HepG2 (cell line): ENCODE results near the gene RPS8. TPM values are rescaled to one million over a fixed set of nuclear protein-coding genes. Genes with fewer than 3 reads are reported as not detected.

Experiments used
- ATM ChIP-seq: fragments of 450-650 bp; IDR thresholded peaks from 2 replicates; pipeline ENCODE4 v1.7.1; 2017; ENCODE audit warnings: mild to moderate bottlenecking, borderline replicate concordance
- HIVEP1 ChIP-seq: sonication (generic); formaldehyde crosslinking; IDR thresholded peaks from 2 replicates; pipeline ENCODE4 v1.4.0; 2020; ENCODE audit warnings: mild to moderate bottlenecking, missing genetic modification reagents
- HNRNPL ChIP-seq: fragments of 200-400 bp; formaldehyde crosslinking; IDR thresholded peaks from 2 replicates; pipeline ENCODE4 v1.6.1; 2017; ENCODE audit warnings: mild to moderate bottlenecking, low read depth, low read length
- NFYC ChIP-seq: IDR thresholded peaks from 2 replicates; pipeline ENCODE4 v1.6.1; 2016; ENCODE audit warnings: missing genetic modification reagents, missing compliant biosample characterization
- NONO ChIP-seq, 2 experiments: fragments of 450-650 bp in 1 of 2; sonication (generic) in 1 of 2; formaldehyde crosslinking in 1 of 2; IDR thresholded peaks in 1 of 2; conservative IDR thresholded peaks in 1 of 2; 2 replicates each; pipeline versions ENCODE4 v1.6.1 to v1.8.0; 2017 to 2022; ENCODE audit warnings: mild to moderate bottlenecking in 1 of 2, missing genetic modification reagents in 1 of 2, moderate library complexity in 1 of 2
- NR0B2 ChIP-seq: sonication (generic); formaldehyde crosslinking; IDR thresholded peaks from 2 replicates; pipeline ENCODE4 v1.4.0; 2020; ENCODE audit warnings: mild to moderate bottlenecking, missing genetic modification reagents
- PTBP1 ChIP-seq: fragments of 200-400 bp; formaldehyde crosslinking; IDR thresholded peaks from 2 replicates; pipeline ENCODE4 v1.6.1; 2018; ENCODE audit warnings: low read length, low read depth; ENCODE audit not compliant: poor library complexity, severe bottlenecking
- SRY ChIP-seq: sonication (generic); formaldehyde crosslinking; IDR thresholded peaks from 2 replicates; pipeline ENCODE4 v1.8.0; 2022; ENCODE audit warnings: mild to moderate bottlenecking, missing genetic modification reagents
- TBX2 ChIP-seq: sonication (generic); formaldehyde crosslinking; IDR thresholded peaks from 2 replicates; pipeline ENCODE4 v1.5.0; 2020; ENCODE audit warnings: missing genetic modification reagents, mild to moderate bottlenecking, borderline replicate concordance
- YY1 ChIP-seq: IDR thresholded peaks from 2 replicates; pipeline ENCODE4 v1.6.1; 2011; ENCODE audit warnings: low read length, low read depth, moderate library complexity, mild to moderate bottlenecking; ENCODE audit not compliant: insufficient read depth, insufficient replicate concordance
- ZC3H13 ChIP-seq: sonication (generic); formaldehyde crosslinking; IDR thresholded peaks from 2 replicates; pipeline ENCODE4 v1.8.1; 2023; ENCODE audit warnings: mild to moderate bottlenecking, missing genetic modification reagents, moderate library complexity
- ZNF333 ChIP-seq: sonication (generic); formaldehyde crosslinking; IDR thresholded peaks from 2 replicates; pipeline ENCODE4 v1.4.0; 2020; ENCODE audit warnings: mild to moderate bottlenecking, missing genetic modification reagents, borderline replicate concordance
- ZNF460 ChIP-seq: sonication (generic); formaldehyde crosslinking; IDR thresholded peaks from 2 replicates; pipeline ENCODE4 v1.5.1; 2020; ENCODE audit warnings: missing genetic modification reagents, mild to moderate bottlenecking, borderline replicate concordance
- ZNF766 ChIP-seq: sonication (generic); formaldehyde crosslinking; IDR thresholded peaks from 2 replicates; pipeline ENCODE4 v1.5.0; 2020; ENCODE audit warnings: missing genetic modification reagents, borderline replicate concordance
- polyA plus RNA-seq, 8 experiments: library from polyadenylated mRNA; depleted of rRNA in 3 of 8; stranded (reverse) in 7 of 8; unstranded in 1 of 8; fragments of >200 nt; fragmentation: Illumina TruSeq in 4 of 8; extraction: Trizol in 4 of 8; gene quantifications; 2 replicates each; pipeline versions ENCODE4 v1.2.1 to v1.2.3, GENCODE V29; 2011 to 2016; ENCODE audit warnings: low read depth in 4 of 8, missing spikeins in 1 of 8, mixed read lengths in 1 of 8; ENCODE audit not compliant: insufficient read depth in 1 of 8
- total RNA-seq, 5 experiments: library from RNA; depleted of rRNA; stranded (reverse); fragments of >200 nt; fragmentation: Illumina TruSeq; extraction: Trizol; gene quantifications; 2 replicates each; pipeline ENCODE4 v1.2.3, GENCODE V29; 2016; ENCODE audit warnings: low read depth in 1 of 5
- TF ChIP-seq, protein P1 (sequence below): sonication (generic); formaldehyde crosslinking; IDR thresholded peaks from 2 replicates; pipeline ENCODE4 v1.5.0; 2020; ENCODE audit warnings: mild to moderate bottlenecking, missing genetic modification reagents
- TF ChIP-seq, protein P2 (sequence below): sonication (generic); formaldehyde crosslinking; IDR thresholded peaks from 2 replicates; pipeline ENCODE4 v1.4.0; 2020; ENCODE audit warnings: missing genetic modification reagents, borderline replicate concordance
- TF ChIP-seq, protein P3 (sequence below): sonication (generic); formaldehyde crosslinking; IDR thresholded peaks from 2 replicates; pipeline ENCODE4 v1.4.0; 2020; ENCODE audit warnings: missing genetic modification reagents, borderline replicate concordance
- TF ChIP-seq, protein P4 (sequence below): sonication (generic); formaldehyde crosslinking; IDR thresholded peaks from 2 replicates; pipeline ENCODE4 v1.5.1; 2020; ENCODE audit warnings: missing genetic modification reagents, mild to moderate bottlenecking, borderline replicate concordance

RPS8 gene
- total and polyA plus RNA-seq, 2 of the 13 experiments (the other 11 are each of a cell fraction or from before 2014, with no cell fraction given) = 2,628 to 2,822 TPM

DNA sequence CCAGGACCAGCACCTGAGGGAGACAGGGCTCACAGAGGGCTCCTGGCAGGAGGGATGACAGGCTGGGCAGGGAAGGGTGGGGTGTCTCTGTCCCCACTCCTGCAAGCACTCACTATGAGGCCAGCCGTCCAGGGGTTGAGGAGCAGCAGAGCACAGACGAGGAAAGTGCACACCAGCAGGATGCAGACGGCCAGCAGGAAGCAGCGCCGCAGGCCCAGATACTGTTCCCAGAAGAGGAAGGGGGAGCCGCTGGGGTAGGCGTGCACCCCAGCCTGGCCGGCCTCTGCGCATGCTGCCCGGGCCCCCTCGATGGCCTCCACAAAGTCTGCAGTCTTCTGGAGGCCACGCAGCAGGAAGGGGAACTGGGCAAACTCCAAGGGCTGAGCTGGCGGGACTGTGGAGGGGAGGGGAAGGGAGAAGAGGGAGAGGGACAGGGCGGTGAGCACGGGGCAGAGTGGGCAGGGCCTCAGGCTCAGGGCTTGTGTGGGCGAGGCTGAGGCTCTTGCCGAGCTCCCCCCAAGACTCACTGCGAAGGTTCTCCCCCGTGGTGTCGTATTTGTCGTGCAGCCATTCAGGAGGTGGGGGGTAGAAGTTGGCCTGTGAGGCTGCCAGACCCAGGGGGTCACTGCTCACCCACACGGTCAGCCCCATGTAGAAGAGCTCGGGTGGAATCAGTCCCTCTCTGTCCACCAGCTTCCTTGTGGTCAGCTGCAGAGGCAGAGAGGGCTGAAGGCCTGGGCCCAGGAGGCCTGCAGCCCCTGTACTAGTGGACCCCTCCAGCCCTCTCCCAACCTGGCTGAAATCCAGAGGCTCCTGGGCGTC, 51.2 kb downstream of the RPS8 start (continued):
- TF ChIP-seq, protein P1, sequence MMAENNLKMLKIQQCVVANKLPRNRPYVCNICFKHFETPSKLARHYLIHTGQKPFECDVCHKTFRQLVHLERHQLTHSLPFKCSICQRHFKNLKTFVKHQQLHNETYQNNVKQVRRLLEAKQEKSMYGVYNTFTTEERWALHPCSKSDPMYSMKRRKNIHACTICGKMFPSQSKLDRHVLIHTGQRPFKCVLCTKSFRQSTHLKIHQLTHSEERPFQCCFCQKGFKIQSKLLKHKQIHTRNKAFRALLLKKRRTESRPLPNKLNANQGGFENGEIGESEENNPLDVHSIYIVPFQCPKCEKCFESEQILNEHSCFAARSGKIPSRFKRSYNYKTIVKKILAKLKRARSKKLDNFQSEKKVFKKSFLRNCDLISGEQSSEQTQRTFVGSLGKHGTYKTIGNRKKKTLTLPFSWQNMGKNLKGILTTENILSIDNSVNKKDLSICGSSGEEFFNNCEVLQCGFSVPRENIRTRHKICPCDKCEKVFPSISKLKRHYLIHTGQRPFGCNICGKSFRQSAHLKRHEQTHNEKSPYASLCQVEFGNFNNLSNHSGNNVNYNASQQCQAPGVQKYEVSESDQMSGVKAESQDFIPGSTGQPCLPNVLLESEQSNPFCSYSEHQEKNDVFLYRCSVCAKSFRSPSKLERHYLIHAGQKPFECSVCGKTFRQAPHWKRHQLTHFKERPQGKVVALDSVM (CRISPR knock-in tag) = peak; percentile 97
- TF ChIP-seq HIVEP1 (CRISPR knock-in tag) (peak; percentile 71; the same call in 1 of the 2 replicates), NONO (IDR thresholded peaks at IDR 0.05) (no peak), NONO (CRISPR knock-in tag; conservative IDR thresholded peaks at IDR 0.05) (peak; percentile 94), ZNF460 (peak; percentile 53; the same call in 1 of the 2 replicates), NR0B2 (CRISPR knock-in tag) (0 out of 2 replicates have a peak, but pooled peaks have one; percentile 74), YY1 (peak; percentile 39), TBX2 (CRISPR knock-in tag) (peak; percentile 54; the same call in 1 of the 2 replicates), NFYC (CRISPR knock-in tag) (no peak), SRY (peak; percentile 85), ATM (no peak), HNRNPL (peak; percentile 57; the same call in 1 of the 2 replicates), PTBP1 (no peak), ZNF766 (no peak), ZNF333 (CRISPR knock-in tag) (no peak; the same call in 1 of the 2 replicates), ZC3H13 (CRISPR knock-in tag) (peak; percentile 80; the same call in 1 of the 2 replicates)
- TF ChIP-seq, protein P2, sequence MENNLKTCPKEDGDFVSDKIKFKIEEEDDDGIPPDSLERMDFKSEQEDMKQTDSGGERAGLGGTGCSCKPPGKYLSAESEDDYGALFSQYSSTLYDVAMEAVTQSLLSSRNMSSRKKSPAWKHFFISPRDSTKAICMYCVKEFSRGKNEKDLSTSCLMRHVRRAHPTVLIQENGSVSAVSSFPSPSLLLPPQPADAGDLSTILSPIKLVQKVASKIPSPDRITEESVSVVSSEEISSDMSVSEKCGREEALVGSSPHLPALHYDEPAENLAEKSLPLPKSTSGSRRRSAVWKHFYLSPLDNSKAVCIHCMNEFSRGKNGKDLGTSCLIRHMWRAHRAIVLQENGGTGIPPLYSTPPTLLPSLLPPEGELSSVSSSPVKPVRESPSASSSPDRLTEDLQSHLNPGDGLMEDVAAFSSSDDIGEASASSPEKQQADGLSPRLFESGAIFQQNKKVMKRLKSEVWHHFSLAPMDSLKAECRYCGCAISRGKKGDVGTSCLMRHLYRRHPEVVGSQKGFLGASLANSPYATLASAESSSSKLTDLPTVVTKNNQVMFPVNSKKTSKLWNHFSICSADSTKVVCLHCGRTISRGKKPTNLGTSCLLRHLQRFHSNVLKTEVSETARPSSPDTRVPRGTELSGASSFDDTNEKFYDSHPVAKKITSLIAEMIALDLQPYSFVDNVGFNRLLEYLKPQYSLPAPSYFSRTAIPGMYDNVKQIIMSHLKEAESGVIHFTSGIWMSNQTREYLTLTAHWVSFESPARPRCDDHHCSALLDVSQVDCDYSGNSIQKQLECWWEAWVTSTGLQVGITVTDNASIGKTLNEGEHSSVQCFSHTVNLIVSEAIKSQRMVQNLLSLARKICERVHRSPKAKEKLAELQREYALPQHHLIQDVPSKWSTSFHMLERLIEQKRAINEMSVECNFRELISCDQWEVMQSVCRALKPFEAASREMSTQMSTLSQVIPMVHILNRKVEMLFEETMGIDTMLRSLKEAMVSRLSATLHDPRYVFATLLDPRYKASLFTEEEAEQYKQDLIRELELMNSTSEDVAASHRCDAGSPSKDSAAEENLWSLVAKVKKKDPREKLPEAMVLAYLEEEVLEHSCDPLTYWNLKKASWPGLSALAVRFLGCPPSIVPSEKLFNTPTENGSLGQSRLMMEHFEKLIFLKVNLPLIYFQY (CRISPR knock-in tag) = peak; percentile 55; the same call in 1 of the 2 replicates
- TF ChIP-seq, protein P3, sequence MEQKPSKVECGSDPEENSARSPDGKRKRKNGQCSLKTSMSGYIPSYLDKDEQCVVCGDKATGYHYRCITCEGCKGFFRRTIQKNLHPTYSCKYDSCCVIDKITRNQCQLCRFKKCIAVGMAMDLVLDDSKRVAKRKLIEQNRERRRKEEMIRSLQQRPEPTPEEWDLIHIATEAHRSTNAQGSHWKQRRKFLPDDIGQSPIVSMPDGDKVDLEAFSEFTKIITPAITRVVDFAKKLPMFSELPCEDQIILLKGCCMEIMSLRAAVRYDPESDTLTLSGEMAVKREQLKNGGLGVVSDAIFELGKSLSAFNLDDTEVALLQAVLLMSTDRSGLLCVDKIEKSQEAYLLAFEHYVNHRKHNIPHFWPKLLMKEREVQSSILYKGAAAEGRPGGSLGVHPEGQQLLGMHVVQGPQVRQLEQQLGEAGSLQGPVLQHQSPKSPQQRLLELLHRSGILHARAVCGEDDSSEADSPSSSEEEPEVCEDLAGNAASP (CRISPR knock-in tag) = peak; percentile 37; the same call in 1 of the 2 replicates
- TF ChIP-seq, protein P4, sequence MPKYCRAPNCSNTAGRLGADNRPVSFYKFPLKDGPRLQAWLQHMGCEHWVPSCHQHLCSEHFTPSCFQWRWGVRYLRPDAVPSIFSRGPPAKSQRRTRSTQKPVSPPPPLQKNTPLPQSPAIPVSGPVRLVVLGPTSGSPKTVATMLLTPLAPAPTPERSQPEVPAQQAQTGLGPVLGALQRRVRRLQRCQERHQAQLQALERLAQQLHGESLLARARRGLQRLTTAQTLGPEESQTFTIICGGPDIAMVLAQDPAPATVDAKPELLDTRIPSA (CRISPR knock-in tag) = no peak
